H1 (cell line): ENCODE results near the gene IQGAP1. TPM values are rescaled to one million over a fixed set of nuclear protein-coding genes. Genes with fewer than 3 reads are reported as not detected.

Experiments
- CTCF ChIA-PET: fragments of 300-600 bp; sonication (Branson Sonifier 250); formaldehyde crosslinking; loops from one replicate; lab custom pipeline; 2021; ENCODE audit not compliant: partially characterized antibody; lab: Charles Lee
- POLR2A ChIA-PET: fragments of 300-600 bp; sonication (Branson Sonifier 250); formaldehyde crosslinking; loops from one replicate; lab custom pipeline; 2021; ENCODE audit warnings: inconsistent platforms; ENCODE audit not compliant: partially characterized antibody; lab: Charles Lee
- DNase-seq, 2 experiments: peaks; one replicate each; pipeline versions ENCODE4 v3.0.0 to v3.0.0-alpha.2; 2010 to 2022; ENCODE audit warnings: low spot score in 2 of 2, low read depth in 1 of 2, mixed read lengths in 1 of 2
- FAIRE-seq: peaks from 2 replicates; lab custom pipeline; 2011; peaks lifted over from hg19 to GRCh38; lab: Jason Lieb, UNC
- H2AFZ ChIP-seq: 2 replicates; pipeline ENCODE4 v1.8.1; 2012; ENCODE audit warnings: low read length, inconsistent platforms
- H2AK5ac ChIP-seq: 2 replicates; pipeline ENCODE4 v1.6.1; 2013; ENCODE audit warnings: low read depth, low read length
- H2BK120ac ChIP-seq: replicated peaks from 2 replicates; pipeline ENCODE3; 2013; ENCODE audit warnings: low read depth, low read length, inconsistent platforms
- H2BK12ac ChIP-seq: 2 replicates; pipeline ENCODE4 v1.6.1; 2013; ENCODE audit warnings: low read depth, low read length
- H2BK15ac ChIP-seq: 2 replicates; pipeline ENCODE4 v1.6.1; 2013; ENCODE audit warnings: low read length
- H2BK20ac ChIP-seq: 2 replicates; pipeline ENCODE4 v1.6.1; 2013; ENCODE audit warnings: low read length
- H2BK5ac ChIP-seq: 2 replicates; pipeline ENCODE4 v1.6.1; 2013; ENCODE audit warnings: low read depth, low read length
- H3K14ac ChIP-seq: 2 replicates; pipeline ENCODE4 v1.6.1; 2013; ENCODE audit warnings: inconsistent platforms; ENCODE audit not compliant: insufficient read length
- H3K18ac ChIP-seq: 2 replicates; pipeline ENCODE4 v1.6.1; 2013; ENCODE audit warnings: low read length; ENCODE audit errors: extremely low read depth
- H3K23ac ChIP-seq: 2 replicates; pipeline ENCODE4 v1.6.1; 2013; ENCODE audit warnings: inconsistent platforms; ENCODE audit not compliant: insufficient read length
- H3K23me2 ChIP-seq: 2 replicates; pipeline ENCODE4 v1.6.1; 2013; ENCODE audit warnings: low read depth, low read length
- H3K27ac ChIP-seq: 2 replicates; pipeline ENCODE4 v1.6.1; 2011; ENCODE audit warnings: low read depth, low read length, inconsistent platforms
- H3K27me3 ChIP-seq, 4 experiments: replicated peaks in 1 of 4; 1 replicate in 1 of 4; 2 replicates in 3 of 4; pipeline versions ENCODE4 v1.6.1 to v1.8.1; 2011 to 2013; ENCODE audit warnings: low read length in 3 of 4, mild to moderate bottlenecking in 3 of 4, inconsistent platforms in 2 of 4, mixed read lengths in 2 of 4, moderate library complexity in 1 of 4; ENCODE audit not compliant: control insufficient read depth in 3 of 4, insufficient read depth in 3 of 4; ENCODE audit errors: extremely low read depth in 1 of 4
- H3K36me3 ChIP-seq, 4 experiments: 2 replicates each; pipeline versions ENCODE4 v1.6.1 to v1.8.1; 2011 to 2013; ENCODE audit warnings: mild to moderate bottlenecking in 4 of 4, low read length in 3 of 4, moderate library complexity in 2 of 4, control low read depth in 1 of 4, inconsistent platforms in 1 of 4; ENCODE audit not compliant: insufficient read depth in 4 of 4, control insufficient read depth in 2 of 4
- H3K4ac ChIP-seq: replicated peaks from 2 replicates; pipeline ENCODE3; 2013; ENCODE audit warnings: low read length, low read depth, mixed read lengths, inconsistent platforms; ENCODE audit not compliant: insufficient read length
- H3K4me1 ChIP-seq, 4 experiments: replicated peaks in 1 of 4; 1 replicate in 1 of 4; 2 replicates in 3 of 4; pipeline versions ENCODE4 v1.6.1 to v1.8.1; 2011 to 2013; ENCODE audit warnings: low read length in 3 of 4, inconsistent platforms in 2 of 4, mixed read lengths in 1 of 4; ENCODE audit not compliant: insufficient read depth in 4 of 4, control insufficient read depth in 3 of 4
- H3K4me2 ChIP-seq, 2 experiments: 2 replicates each; pipeline versions ENCODE4 v1.6.1 to v1.8.1; 2011 to 2013; ENCODE audit warnings: low read depth in 2 of 2, low read length in 2 of 2, control low read depth in 1 of 2, inconsistent platforms in 1 of 2, mild to moderate bottlenecking in 1 of 2; ENCODE audit not compliant: insufficient read depth in 1 of 2
- H3K4me3 ChIP-seq, 4 experiments: fragments of 200-600, 300-600 bp in 1 of 4; sonication (generic), shearing (Covaris generic), sonication (Bioruptor Twin) in 1 of 4; 2 replicates each; pipeline versions ENCODE4 v1.5.1 to v1.8.1; 2011 to 2016; ENCODE audit warnings: low read length in 4 of 4, low read depth in 3 of 4, control low read depth in 2 of 4, inconsistent platforms in 2 of 4, mild to moderate bottlenecking in 2 of 4, mixed read lengths in 1 of 4, moderate library complexity in 1 of 4; ENCODE audit not compliant: insufficient read depth in 2 of 4; ENCODE audit errors: extremely low read depth in 1 of 4
- H3K56ac ChIP-seq: replicated peaks from 2 replicates; pipeline ENCODE3; 2013; ENCODE audit warnings: low read depth, mild to moderate bottlenecking, mixed read lengths, low read length, inconsistent platforms; ENCODE audit not compliant: insufficient read length
- H3K79me1 ChIP-seq: 2 replicates; pipeline ENCODE4 v1.6.1; 2013; ENCODE audit warnings: low read depth, low read length, control low read depth
- H3K79me2 ChIP-seq, 2 experiments: 2 replicates each; pipeline versions ENCODE4 v1.6.1 to v1.8.1; 2012 to 2013; ENCODE audit warnings: low read length in 2 of 2, mild to moderate bottlenecking in 2 of 2, inconsistent platforms in 1 of 2; ENCODE audit not compliant: insufficient read depth in 2 of 2, control insufficient read depth in 1 of 2
- H3K9ac ChIP-seq, 4 experiments: replicated peaks in 1 of 4; 1 replicate in 1 of 4; 2 replicates in 3 of 4; pipeline versions ENCODE4 v1.6.1 to v1.8.1; 2011 to 2013; ENCODE audit warnings: low read depth in 3 of 4, low read length in 3 of 4, control low read depth in 2 of 4, mild to moderate bottlenecking in 2 of 4, moderate library complexity in 2 of 4, inconsistent platforms in 1 of 4; ENCODE audit errors: extremely low read depth in 1 of 4
- H3K9me3 ChIP-seq, 2 experiments: 2 replicates each; pipeline versions ENCODE4 v1.6.1 to v1.8.1; 2012 to 2013; ENCODE audit warnings: mild to moderate bottlenecking in 2 of 2, moderate library complexity in 2 of 2, control low read depth in 1 of 2, inconsistent platforms in 1 of 2, low read depth in 1 of 2, low read length in 1 of 2, mixed read lengths in 1 of 2; ENCODE audit not compliant: insufficient read depth in 2 of 2
- H4K20me1 ChIP-seq, 2 experiments: replicated peaks in 1 of 2; 2 replicates each; pipeline versions ENCODE3 to v1.8.1; 2011 to 2013; ENCODE audit warnings: inconsistent platforms in 2 of 2, low read length in 2 of 2, mild to moderate bottlenecking in 1 of 2; ENCODE audit not compliant: insufficient read depth in 2 of 2, control insufficient read depth in 1 of 2
- H4K5ac ChIP-seq: 2 replicates; pipeline ENCODE4 v1.6.1; 2013; ENCODE audit warnings: low read length, low read depth, mixed read lengths, inconsistent platforms; ENCODE audit not compliant: insufficient read length
- H4K8ac ChIP-seq: 2 replicates; pipeline ENCODE4 v1.8.0; 2013; ENCODE audit warnings: mild to moderate bottlenecking, moderate library complexity, low read length, inconsistent platforms; ENCODE audit not compliant: insufficient read depth; ENCODE audit errors: extremely low read depth
- H4K91ac ChIP-seq: replicated peaks from 2 replicates; pipeline ENCODE3; 2013; ENCODE audit warnings: low read length, mixed read lengths, inconsistent platforms; ENCODE audit not compliant: insufficient read length
- ATF3 ChIP-seq: IDR thresholded peaks from 2 replicates; pipeline ENCODE4 v1.6.1; 2011; ENCODE audit warnings: low read depth, mild to moderate bottlenecking, low read length; ENCODE audit not compliant: insufficient read depth
- JUND ChIP-seq: IDR thresholded peaks from 2 replicates; pipeline ENCODE4 v1.6.1; 2011; ENCODE audit warnings: mild to moderate bottlenecking, improper control_type of control experiment, low read length
- KDM4A ChIP-seq: IDR thresholded peaks from one replicate; pipeline ENCODE4 v1.7.1; 2012; ENCODE audit warnings: low read depth, mild to moderate bottlenecking, moderate library complexity, low read length, inconsistent platforms; ENCODE audit not compliant: severe bottlenecking
- SIN3A ChIP-seq, 2 experiments: IDR thresholded peaks in 1 of 2; conservative IDR thresholded peaks in 1 of 2; 2 replicates each; pipeline ENCODE4 v1.6.1; 2011 to 2012; ENCODE audit warnings: low read length in 2 of 2, improper control_type of control experiment in 1 of 2, low read depth in 1 of 2, mild to moderate bottlenecking in 1 of 2
- WGBS, 2 experiments: shearing (Covaris generic) in 1 of 2; methylation state at CpG; one replicate each; pipeline versions ENCODE4 v1.1.6 to v1.1.7; 2013 to 2015; ENCODE audit warnings: low lambda C conversion rate in 2 of 2, mixed read lengths in 2 of 2, inconsistent platforms in 1 of 2, low coverage in 1 of 2, missing lambda C conversion rate in 1 of 2; ENCODE audit not compliant: insufficient replicate concordance in 2 of 2, insufficient coverage in 1 of 2, insufficient read length in 1 of 2; ENCODE audit errors: extremely low coverage in 1 of 2, missing lambda C conversion rate in 1 of 2; 5-methylcytosine and 5-hydroxymethylcytosine counted together
- polyA plus RNA-seq, 7 experiments: library from polyadenylated mRNA; depleted of rRNA in 3 of 7; stranded (reverse) in 5 of 7; unstranded in 2 of 7; fragments of >200 nt in 5 of 7; fragments of 200-250 nt in 2 of 7; gene quantifications; 1 replicate in 5 of 7; 2 replicates in 1 of 7; 4 replicates in 1 of 7; pipeline versions ENCODE4 v1.2.1 to v1.2.3, GENCODE V29; 2011 to 2013; ENCODE audit warnings: missing spikeins in 2 of 7, mixed read lengths in 2 of 7
- total RNA-seq: library from RNA; stranded (reverse); fragmentation: NEBNext Ultra II Directional; extraction: Animal tissue kit (Norgen Biotek cat#: 25700); gene quantifications from 2 replicates; pipeline ENCODE4 v1.2.1, GENCODE V29; 2021

IQGAP1 gene
- total and polyA plus RNA-seq, 2 of the 8 experiments (the other 6 are each of a cell fraction or from before 2014, with no cell fraction given) = 56.0 to 138 TPM

DNA sequence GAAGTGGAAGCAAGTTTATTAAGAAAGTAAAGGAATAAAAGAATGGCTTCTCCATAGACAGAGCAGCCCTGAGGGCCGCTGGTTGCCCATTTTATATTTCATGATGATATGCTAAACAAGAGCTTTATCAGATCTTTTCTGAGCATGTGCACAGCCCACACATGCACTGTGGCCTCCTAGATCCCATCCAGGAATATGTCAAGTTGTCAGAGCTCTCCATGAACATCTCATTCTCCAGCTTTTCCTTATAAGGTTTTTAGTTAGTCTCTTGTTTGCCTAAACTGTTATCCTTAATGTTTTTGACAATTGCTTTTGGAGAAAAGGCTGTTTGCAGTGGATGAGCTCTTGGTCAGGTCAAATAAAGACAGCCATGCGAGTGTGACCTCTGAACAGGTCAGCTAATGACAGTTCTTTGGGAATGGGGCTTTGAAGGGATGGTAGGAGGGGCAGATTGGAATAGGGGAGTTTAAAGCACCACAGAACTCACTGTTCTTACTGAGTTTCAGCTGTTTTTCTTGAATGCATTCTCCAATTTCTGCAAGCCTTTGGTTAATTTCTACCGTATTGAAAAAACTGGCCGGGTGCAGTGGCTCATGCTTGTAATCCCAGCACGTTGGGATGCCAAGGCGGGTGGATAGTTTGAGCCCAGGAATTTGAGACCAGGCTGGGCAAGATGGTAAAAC, 72.2 kb downstream of the IQGAP1 start:
- Histone ChIP-seq H3K79me2 (no peaks in the 10 kb centered on the region), H3K18ac (no peak overlapping the region), H4K20me1 (no peaks in the 10 kb centered on the region), H3K27me3 (no peaks in the 10 kb centered on the region), H3K79me1 (peaks cover 2% of the 10 kb centered on the region; the same call in 1 of the 2 replicates), H3K4ac (no peak overlapping the region), H3K36me3 (peaks cover 3 to 20% (median 10%) of the 10 kb centered on the region in 4 experiments; a peak in 6 of 8 replicates), H3K4me2 (no peak overlapping the region), H2BK5ac (no peak overlapping the region), H4K91ac (no peak overlapping the region), H3K56ac (no peak overlapping the region), H2BK20ac (no peak overlapping the region), H3K9me3 (no peaks in the 10 kb centered on the region), H2BK15ac (no peak overlapping the region), H3K27ac (no peak overlapping the region), H2BK12ac (no peak overlapping the region), H3K23ac (no peak overlapping the region), H2BK120ac (no peak overlapping the region), H4K8ac (no peak overlapping the region), H3K14ac (no peak overlapping the region), H4K5ac (no peak overlapping the region), H2AFZ (no peak overlapping the region), H3K23me2 (no peaks in the 10 kb centered on the region), H2AK5ac (no peak overlapping the region), H3K9ac (no peak overlapping the region), H3K4me3 (no peak overlapping the region), H3K4me1 (peaks cover 0 to 3% (median 0%) of the 10 kb centered on the region in 4 experiments; a peak in 3 of 7 replicates)
- CTCF ChIA-PET = interaction anchor here (0.6 to 2.0 kb wide), 8 partner anchors 9 to 348 kb away, joined by 3 to 12 read pairs (median 4); no protein-coding TSS in a partner anchor
- POLR2A ChIA-PET = no interaction called here
- 92% methylated on average over 6 of the region's 6 CpGs; no CpG with 5 or more reads in 1 of the 2 experiments for WGBS, 2 experiments
- FAIRE-seq = no peak
- no peak for DNase-seq
- TF ChIP-seq JUND = no peak
- no peak for TF ChIP-seq KDM4A
- TF ChIP-seq ATF3 = no peak
- TF ChIP-seq SIN3A (conservative IDR thresholded peaks at IDR 0.05 in 1 of 2, IDR thresholded peaks at IDR 0.05 in 1 of 2; ENCODE audit: low read depth in 1 of 2, low read length in 2 of 2) = no peak
